IPS DF 4.7 (cell line): ENCODE results near the gene GTPBP4.

Source experiments
- DNase-seq: peaks from one replicate; pipeline ENCODE4 v3.0.0-alpha.2; 2013; ENCODE audit warnings: low spot score; ENCODE audit errors: extremely low read depth

Gene GTPBP4

DNA sequence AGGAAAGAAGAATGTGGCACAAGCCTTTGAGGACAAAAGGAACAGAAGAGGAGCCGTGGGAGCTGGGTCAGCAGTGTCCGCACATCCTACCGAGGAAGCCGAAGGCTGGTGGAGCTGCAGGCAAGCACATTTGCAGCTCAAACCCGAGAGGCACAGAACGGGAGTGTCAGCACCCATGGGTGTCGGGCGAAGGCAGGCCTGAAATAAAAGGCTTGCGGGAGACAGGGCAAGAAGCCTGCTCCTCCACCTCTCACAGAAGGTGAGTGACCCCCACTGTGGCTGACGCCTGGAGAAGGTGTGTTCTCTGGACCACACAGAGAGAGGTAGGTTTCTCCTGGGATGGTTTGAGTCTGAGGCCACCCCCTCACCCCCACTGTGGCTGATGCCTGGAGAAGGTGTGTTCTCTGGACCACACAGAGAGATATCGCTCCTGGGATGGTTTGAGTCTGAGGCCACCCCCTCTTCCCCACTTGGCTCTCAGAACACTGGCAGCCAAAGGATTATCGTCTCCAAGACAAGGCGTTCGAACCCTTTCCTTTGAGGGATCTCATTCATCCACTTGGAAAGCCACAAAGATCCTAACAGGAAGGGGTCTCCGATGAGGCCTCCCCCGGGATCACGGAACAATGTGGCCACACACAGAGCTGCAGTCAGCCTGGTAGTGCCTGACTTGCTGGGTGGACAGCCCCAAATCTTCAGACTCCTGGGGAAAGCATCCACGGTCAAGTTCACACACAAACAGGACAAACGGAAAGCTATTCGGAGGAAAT lies 21.6 kb upstream of the GTPBP4 start:
- no peak for DNase-seq

DNA sequence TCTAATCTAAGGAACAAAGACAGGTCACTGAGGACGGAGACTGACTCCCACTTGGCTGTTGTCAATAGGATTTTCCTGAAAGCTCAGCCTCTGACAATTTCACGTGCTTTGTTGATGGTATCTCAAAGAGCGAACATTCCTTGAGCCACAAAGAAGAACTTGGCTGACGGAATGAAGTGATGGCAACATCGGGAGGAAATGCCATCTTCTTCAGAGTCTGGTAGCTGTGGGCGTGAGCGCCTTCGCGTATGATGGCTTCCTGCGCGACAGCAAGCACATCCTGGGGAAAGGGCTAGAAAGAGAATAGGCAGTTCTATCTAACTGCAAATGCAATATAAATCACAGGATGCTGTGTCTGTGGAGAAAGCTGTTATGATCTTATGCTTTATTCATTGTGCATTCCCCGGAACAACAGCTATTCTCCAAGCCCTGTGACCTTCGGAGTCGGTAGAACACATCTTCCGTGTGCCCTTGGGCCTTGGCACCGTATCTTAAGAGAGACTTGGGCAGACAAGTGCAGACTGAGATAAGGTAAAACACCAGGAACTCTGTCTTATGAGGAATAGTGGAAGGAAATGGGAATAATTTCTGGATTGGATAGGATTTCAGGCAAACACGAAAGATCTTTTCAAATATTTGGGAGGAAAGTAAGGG lies 19.6 kb upstream of the GTPBP4 start:
- no peak for DNase-seq

DNA sequence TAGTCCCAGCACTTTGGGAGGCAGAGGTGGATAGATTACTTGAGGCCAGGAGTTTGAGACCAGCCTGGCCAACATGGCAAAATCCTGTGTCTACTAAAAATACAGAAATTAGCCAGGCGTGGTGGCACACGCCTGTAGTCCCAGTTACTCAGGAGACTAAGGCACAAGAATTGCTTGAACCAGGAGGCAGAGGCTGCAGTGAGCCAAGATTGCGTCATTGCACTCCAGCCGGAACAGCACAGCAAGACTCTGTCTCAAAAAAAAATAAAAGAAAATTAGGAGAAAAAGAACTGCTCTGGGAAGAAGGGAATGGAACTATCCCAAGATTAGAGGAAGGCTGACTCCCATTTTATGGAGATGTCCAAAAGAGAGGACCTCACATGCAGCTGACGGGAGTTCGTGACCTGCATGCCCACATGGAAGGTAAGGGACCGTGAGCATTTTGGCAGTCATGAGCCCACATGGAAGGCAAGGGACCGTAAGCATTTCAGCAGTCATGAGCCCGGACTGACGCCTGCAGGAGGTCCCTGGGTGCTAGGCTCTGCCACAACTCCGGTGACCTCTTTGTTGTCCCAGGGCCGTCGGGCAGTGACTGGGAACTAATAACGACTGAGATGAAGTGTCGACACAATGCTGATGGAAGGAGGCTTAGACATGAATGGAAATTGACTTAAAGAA lies 18.6 kb upstream of the GTPBP4 start:
- no peak for DNase-seq

DNA sequence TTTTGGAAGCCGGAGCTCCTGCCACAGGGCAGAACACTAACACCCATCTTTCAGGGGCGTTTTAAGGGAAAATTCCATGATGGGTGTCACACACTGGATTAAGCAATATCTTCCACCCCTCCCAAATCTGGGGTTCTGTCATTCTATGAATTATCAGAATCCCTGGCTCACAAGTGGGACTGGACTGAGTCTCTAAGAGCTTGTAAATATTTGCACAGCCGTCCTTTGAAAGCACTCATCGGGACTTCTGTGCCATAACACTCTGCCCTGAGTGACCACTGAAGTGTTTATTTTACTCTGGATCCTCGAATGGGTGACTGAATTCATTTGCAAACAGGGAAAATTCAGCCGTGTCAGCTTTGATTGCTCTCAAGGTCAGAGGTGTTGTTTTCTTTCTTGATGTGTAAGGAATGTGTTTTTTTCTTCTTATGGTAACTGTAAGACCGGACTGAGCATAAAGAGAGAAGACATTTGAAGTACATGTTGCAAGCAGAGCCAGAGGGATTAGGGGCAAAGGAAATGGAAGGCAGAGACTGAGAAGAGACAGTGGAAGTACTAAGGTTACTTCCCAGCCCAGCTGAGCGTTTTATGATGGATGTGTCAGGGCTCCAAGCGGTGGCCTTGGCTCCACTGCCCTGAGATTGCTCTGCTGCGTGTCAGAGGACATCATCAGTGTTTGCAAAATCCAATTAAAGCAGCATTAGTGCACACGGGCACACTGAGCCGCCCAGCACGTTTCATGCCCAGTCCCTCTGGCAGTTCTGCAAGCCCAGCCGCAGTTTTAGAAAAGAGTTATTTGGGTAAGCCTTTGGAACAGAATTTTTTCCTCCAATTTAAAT lies 17.7 kb upstream of the GTPBP4 start:
- no peak for DNase-seq

DNA sequence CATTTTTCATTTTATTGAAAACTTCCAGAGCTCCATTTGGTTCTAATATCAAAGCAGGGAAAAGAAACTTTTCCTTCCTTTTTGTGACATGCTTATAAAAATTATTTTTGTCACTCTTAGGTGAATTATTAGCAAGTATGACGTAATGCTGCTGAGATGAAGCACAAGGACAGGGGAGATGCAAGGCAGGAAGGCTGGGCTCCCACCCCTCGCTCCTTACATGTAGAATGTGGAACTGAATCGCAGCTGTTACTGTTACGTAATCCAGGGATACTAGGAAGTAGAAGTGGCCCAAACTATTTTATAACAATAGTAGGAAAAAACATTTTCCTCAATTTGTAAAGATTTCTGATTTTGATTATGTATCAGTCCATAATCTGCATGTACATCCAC lies 17.1 kb upstream of the GTPBP4 start:
- DNase-seq: no peak

DNA sequence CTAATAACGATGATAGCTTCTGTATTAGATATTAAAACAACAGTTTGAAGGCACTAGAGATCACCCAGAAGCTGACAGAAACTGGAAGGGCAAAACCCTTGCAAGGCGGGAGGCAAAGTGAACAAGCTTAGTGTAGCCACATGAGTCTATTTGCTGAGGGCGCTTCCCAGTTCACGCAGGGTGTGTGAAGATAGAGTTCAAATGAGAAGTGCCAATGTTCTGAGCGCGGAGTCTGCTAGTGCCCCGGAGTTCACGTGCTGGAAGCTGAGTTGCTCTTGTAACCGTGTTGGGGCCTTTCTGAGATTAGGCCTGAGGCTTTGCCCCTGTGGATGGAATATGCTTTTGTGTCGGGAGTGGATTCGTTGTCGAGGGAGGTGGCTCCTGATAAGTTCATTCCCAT lies 16.6 kb upstream of the GTPBP4 start:
- no peak for DNase-seq

DNA sequence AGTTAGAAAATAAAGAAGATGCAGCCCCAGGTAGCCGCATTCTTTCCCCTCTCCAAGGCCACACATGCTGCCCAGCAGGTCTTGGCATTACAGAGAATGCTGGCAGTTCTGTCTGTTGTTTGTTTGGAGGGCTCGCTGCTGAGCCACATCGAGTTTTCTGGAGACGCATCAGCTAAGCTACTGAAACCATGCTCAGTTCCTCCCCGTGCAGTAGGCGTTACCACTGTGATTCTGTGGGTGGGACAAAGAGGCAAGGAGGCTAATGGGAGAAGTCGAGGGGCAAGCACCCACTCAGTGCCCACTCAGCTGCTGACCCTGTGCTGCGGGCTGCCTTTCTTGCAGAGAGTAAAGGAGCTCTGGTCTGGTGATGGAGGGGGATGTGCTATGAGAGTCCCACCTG lies 15.5 kb upstream of the GTPBP4 start:
- DNase-seq: no peak

DNA sequence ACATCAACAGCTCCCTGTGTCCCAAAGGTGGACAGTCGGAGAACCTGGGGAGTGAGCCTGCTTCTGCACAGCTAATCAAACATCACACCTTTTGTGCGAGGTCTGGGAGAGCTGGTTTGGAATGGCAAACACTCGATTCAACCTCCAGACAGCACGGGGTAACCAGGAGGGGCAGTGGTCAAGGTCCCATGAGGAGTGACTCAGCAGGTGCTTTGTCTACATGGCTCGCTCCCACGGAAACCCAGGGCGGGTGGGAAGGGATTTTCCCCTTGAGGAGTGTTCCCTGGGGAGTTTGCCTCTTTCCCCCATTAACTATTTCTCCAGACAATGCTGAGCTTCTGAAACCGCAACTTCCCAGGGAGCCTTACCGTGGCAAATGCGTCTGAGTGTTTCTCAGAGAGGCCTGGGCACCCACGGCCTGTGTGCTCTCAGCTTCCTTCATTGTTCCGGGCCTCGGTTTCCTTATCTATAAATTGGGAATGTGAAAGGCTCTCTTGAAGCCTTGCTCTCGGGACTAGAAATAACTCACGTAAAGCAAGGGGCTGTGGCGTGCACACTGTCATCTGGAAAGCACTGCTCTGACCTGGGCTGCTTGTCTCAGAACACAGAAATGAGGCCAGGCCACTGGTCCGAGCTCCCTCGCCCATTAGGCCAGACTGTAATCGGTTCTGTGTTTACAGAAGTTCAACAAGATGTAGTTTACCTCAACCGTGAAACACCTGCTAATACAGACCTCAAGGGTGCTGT lies 14.0 kb upstream of the GTPBP4 start:
- no peak for DNase-seq

DNA sequence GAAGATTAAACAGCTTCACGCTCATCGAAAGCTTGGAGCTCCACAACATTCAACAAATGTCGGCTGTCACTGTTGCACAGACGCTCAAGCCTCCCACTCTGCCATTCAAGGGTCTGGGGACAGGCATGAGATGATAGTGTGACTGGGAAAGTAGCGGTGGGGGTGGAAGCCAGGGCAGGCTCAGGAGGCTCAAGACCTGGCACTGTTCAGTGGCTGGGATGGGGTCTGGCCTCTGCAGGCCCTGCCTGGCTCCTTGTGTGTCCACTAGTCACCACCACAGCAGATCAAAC lies 13.5 kb upstream of the GTPBP4 start:
- DNase-seq: no peak

DNA sequence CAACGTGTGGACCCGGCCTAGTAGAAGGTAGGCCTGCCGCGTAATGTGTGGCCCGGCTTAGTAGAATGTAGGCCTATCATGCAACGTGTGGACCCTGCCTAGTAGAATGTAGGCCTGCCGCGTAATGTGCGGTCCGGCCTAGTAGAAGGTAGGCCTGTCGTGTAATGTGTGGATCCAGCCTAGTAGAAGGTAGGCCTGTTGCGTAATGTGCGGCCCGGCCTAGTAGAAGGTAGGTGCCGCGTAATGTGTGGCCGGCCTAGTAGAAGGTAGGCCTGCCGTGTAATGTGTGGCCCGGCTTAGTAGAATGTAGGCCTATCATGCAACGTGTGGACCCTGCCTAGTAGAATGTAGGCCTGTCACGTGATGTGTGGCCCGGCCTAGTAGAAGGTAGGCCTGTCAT lies 11.9 kb upstream of the GTPBP4 start:
- no peak for DNase-seq

DNA sequence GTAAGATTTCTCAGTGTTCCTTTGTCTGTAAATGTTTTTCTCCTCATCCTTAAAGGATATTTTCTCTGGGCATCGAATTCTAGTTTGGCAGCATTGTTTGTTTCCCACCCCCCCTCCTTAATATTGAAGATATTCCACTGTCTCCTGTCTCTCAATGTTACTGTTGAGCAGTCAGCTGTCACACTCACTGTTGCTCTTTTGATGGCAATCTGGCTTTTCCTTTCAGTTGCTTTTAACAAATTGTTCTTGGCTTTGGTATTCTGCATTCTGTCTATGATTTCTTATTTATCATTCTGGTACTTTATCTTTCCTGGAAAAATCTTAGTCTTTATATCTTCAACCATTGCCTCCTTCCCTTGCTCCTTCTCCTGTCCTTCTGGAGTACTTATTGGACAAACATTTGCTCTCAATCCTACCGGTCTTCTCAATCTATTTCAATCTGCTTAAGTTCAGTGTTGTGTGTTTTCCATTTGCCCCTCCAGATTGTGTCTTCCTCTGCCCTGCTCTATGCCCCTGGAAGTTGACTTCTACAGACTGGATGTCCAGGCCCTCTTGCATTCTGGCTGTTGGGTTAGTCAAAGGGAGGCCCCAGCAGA lies 9.3 kb upstream of the GTPBP4 start:
- no peak for DNase-seq

DNA sequence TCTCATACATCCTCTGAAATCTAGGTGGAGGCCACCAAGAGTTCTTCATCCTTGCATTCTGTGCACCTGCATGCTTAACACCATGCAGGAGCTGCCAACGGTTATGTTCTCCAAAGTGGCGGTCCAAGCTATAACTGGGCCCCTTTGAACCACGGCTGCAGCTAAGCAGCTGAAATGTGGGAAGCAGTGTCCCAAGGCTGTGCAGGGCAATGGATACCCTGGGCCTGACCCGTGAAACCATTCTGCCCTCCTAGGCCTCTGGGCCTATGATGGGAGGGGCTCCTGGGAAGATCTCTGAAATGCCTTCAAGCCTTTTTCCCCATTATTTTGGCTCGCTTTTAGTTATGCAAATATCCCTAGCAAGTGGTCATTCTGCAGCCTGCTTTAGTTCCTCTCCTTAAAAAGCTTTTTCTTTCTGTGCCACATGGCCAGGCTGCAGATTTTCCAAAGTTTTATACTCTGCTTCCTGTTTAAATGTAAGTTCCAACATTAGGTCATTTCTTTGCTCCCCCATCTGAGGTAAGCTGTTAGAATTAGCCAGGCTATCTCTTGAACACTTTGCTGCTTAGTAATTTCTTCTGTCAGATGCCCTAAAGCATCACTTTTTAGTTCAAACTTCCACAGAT lies 7.7 kb upstream of the GTPBP4 start:
- DNase-seq: no peak

DNA sequence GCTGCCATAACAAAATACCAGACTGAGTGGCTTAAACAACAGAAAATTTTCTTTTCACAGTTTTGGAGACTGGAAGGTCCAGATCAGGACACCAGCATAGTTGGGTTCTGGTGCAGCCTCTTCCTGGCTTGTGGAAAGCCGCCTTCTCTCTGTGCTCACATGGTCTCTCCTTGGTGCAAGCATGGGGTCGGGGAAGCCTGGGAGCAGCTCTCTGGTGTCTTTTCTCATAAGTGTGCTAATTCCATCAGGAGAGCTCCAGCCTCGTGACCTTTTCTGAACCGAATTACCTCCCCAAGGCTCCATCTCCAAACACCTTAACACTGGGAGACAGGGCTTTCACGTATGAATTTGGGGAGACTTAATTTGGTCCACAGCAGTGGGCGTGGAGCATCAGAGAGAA lies 4.8 kb upstream of the GTPBP4 start:
- DNase-seq: no peak

DNA sequence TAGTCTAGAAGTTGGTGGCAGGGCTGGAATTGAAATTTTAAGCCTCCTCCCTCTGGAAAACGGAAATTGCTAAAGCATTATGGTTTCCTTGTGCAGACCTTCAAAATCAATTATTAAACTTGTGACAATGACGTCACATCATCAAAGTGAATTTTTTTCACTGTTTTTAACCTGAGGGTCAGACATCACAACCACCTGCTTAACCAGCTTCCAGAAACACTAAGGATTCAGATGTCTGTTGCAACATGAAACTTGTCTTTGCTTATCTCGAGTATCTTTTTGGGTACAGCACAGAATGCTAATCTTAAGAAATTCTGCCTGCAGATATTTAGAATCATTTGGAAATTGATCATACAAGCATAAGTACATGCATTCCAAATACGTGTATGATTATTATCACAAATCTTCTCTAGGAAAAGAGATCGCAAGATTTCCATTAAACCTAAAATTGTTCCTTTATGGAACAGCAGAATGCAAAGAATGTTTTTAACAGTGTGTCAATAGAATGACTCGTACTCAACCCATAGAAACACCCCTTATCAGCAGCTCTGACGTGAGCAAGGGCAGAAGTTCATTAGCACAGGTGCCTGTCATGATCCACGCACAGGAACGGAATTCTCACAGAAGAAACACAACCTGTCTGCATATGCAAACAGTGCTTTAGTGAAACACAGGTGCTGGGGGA lies 4.1 kb upstream of the GTPBP4 start:
- no peak for DNase-seq

DNA sequence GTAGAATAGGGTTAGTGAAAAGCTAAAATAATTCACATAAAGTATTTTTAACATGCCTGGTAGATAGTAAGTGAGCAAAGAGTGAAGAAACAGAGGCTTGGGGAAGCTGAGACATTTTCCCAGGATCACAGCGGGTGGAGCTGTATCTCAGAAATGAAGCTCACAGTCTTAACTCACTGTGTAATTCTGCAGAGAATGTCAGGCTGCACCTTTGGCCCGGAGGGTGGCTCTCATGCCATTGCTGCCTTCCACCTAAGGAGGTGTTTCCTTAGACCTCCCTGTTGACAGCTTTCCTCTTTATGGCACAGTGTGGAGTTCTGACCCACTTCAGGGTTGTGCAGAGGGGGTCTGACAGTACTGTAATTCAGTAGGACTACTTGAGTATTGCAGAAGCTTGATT lies 2.9 kb upstream of the GTPBP4 start:
- DNase-seq: no peak

DNA sequence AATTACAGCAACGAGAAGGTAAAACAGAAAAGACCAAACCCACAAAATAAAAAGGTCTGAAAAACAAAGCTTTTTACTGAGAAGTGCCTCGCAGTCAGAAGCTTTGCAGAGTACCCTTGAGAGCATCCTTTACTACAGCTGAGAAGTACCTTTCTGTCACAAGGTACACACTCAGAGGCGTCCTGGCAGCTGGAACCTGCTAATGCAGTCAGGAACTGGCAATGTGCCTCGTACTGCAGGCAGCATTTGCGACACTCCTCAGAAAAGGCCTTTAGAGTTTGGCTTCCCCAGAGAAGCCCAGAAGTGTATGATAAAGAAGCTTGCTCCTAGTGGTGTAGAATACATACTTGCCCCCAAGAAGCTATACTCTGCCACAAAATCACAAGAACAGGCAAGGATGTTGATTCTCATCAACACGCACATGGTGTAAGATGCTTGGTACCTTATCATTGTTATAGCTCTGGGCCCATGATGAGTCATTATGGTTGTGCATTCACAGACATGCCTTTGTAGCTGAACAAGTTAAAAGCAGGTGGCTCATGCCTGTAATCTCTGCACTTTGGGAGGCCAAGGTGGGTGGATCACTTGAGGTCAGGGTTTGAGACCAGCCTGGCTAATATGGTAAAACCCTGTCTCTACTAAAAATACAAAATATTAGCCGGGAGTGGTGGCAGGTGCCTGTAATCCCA lies 2.0 kb upstream of the GTPBP4 start:
- no peak for DNase-seq

DNA sequence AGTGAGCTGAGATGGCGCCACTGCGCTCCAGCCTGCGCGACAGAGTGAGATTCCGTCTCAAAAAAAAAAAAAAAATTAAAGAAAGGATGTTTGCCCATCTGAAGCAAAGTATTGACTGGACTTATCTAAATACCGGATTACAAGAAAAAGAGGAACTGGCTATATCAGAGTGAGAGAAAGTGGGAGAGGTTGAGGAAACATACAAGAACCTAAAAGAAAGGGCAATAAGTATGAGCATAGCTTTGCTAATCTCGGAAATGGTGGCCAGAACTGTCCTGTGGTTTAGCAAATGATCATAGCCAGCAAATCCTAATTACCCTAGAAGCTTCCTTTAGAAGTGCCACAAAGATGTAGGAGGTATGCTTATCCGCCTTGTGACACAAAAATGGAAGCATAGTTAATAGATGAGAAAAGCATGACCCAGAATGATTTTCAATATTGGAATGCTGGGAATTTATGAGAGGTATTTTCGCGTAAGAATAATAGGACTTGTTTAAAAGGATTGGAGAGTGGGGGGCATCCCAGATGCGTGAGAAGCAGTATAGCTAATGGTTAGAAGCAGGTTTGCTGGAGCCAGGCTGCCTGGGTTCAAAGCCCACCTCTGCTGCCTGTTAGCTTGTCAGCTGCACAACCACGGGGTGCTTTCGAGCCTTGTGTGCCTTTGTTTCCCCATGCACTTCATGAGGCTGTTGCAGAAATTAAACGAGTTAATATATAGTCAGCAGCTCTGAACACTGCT lies 1.2 kb upstream of the GTPBP4 start:
- DNase-seq: no peak

DNA sequence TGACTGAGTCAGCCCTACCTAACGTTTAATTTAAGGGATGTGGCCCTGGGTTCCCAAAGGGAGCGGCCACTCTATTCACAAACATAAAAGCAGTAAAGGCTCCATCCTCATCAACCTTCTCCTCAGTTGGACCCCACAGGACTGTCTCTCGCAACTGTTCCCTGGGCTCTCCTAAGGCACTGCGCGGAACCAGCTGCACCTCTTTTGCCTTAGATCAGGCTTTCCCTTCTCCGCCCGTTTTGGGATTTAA lies 689 bp upstream of the GTPBP4 start:
- no peak for DNase-seq
